ENCODE data around the gene SHC4. TPM values are rescaled to one million over a fixed set of nuclear protein-coding genes. Genes with fewer than 3 reads are reported as not detected.
A peak's percentile ranks its signal among the peaks of the same experiment; 100 is the strongest.
"Not testable (repeated sequence)": the region's sequence is repeated elsewhere in the genome, so short reads cannot be mapped to it uniquely, and the experiment has no call there.

SHC4 gene
- total RNA-seq, 1 experiment from 2014 or later = 1.9 TPM

DNA sequence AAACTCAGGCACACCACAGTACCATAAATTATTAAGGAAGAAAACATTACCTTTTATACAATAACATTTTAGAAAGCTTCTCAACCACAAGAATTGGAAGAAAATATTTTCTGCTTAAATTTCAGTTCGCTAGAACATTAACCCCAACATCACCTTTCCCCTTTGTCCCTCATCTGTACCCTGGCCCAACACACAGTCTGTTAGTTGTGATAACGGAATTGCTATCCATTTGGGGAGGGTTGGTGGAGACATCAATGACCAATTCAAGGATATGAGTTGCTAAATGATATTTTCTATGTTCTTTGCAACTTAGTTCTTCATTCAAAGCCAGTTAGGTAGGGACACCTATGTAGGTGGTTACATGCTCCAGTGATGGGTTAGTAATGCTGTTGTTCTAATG, 80.0 kb downstream of the SHC4 start:
- DNase-seq (ENCODE audit: low read depth) = no peak

GRCh38 chr15:48880070-48880634, 83.6 kb downstream of the SHC4 start:
- no peak for DNase-seq (ENCODE audit: low read depth)

DNA sequence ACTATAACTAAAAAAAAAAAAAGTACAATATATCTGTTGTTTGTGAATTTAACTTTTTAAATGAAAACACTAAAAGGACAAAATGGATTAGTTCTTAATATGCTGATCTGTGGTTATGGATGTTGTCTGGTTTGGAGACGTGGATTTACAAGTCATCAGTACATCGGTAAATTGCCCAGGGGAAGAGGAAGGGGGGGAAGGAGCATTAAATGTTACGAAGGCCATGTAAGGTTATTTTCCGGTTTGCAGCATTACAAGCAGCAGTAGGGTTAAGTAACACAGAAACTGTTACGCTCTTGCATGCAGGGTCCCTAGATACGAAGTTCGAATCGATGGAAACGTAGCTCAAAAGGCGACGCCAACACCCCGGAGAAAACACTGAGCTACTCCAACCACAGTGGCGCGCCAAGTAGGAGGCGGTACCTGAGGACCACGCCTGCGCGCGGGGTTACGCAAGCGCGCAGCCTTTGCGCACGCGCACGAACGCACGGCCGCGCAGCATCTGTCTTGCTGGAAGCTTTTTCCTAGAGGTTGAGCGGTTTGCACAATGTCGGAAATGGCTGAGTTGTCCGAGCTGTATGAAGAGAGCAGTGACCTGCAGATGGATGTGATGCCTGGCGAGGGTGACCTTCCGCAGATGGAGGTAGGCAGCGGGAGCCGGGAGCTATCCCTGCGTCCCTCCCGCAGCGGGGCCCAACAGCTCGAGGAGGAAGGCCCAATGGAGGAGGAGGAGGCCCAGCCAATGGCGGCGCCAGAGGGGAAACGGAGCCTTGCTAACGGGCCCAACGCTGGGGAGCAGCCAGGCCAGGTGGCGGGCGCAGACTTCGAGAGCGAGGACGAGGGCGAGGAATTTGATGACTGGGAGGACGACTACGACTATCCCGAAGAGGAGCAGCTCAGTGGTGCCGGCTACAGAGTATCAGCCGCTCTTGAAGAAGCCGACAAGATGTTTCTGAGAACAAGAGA, 85.8 kb downstream of the SHC4 start, which contains the start of gene EID1:
EID1 (plus strand) TSS at position 505 of the 966 bp plus-strand sequence; CDS start at position 548, 43 bp downstream.
- DNase-seq (ENCODE audit: low read depth) = peak; percentile 93

DNA sequence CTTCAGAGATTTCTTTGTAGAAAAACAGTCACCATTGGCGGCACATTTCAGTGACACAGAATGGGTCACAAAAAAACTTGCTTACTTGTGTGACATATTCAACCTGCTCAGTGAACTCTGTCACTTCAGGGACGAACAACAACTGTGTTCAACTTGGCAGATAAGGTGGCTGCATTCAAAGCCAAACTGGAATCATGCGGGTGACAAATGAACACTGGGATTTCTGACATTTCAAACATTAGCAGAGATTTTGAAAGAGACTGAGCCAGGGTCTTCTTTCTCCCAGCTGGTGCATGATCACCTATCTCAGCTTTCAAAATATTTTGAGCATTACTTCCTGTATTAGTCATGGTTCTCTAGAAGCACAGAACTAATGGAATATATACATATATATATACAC, 87.7 kb downstream of the SHC4 start:
- no peak for DNase-seq (ENCODE audit: low read depth)

DNA sequence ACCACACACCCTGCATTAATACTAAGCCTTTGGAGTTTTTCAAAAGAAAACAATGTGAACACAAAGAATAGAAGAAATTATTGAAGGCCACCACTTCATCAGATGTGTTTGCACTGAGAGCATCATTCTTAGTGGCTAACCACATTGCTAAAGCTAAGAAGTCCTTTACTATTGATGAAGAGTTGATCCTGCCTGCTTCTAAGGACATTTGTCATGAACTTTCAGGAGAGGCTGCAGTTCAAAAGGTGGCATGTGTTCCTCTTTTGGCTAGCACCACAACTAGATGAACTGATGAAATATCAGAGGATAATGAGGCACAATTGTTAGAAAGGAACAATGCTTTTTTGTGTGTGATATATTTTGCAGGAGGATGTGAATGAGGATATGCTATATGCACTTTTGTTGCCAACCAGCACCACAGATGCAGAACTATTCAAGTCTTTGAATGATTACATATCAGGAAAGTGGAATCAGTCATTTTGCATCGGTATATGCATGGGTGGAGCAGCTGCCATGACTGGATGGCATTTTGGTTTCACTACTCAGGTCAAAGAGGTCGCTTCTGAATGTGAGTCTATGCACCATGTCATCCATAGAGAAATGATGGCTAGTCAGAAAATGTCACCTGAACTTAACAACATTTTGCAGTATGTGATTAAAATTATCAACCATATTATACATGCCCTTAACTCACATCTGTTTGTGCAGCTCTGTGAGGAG, 88.3 kb downstream of the SHC4 start:
- DNase-seq (ENCODE audit: low read depth) = no peak

DNA sequence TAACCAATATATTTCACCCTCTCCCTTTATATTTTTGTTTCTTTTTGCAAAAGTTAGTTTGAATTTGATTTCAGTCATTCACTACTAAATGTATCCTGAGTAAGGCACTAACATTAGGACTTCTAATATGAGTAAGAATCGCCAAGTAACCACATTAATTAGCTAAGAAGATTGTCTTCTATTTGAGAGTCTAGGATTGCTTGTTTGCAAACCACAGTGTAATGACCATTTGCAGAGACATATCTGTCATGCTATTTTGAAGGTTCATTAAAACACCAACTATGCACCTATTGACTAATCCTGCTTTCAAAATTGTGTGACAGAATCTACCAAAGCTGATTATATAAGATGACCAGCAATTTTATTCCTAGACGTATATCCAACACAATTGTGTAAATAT, 91.1 kb downstream of the SHC4 start:
- DNase-seq (ENCODE audit: low read depth) = no peak

DNA sequence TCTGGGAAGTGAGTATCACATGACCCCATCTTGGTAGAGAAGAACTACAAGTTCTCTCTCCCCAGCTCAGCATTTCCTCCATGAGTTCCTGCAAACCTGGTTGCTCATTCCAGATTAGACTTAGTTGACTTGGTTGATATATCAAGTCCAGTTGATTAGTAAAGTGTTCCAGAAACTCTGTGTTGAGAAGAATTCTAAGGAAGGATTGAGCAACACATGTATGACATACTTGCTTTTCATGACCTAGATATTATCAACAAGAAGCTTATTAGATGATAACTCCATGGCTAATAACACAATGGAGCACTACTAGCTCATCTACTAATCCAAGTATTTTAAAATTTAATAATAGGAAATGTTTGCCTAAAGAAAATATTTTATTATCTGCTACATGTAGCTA, 92.2 kb downstream of the SHC4 start:
- no peak for DNase-seq (ENCODE audit: low read depth)

DNA sequence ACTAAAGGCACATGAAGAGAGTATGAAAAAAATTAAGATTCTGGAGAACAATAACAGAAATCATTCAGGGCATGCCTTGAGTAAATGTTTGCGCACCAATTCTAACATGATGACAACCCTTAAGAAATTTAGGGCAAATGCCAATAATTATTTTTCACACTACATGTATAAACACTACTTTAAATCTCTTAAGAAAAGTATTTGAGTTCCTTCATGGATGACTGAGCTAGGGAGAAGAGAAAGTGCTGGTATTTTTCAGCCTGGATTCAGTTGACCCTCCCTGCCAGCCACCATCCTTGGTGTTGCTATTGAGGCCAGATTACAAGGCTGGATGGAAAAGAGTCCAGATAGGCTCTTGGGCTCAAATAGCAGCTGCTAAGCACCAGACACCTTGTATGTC, 93.8 kb downstream of the SHC4 start:
- DNase-seq (ENCODE audit: low read depth) = no peak

- DNase-seq (ENCODE audit: low read depth) = peak; percentile 79
These were observed 95.2 kb downstream of the SHC4 start for GRCh38 chr15:48868536-48868935.

DNA sequence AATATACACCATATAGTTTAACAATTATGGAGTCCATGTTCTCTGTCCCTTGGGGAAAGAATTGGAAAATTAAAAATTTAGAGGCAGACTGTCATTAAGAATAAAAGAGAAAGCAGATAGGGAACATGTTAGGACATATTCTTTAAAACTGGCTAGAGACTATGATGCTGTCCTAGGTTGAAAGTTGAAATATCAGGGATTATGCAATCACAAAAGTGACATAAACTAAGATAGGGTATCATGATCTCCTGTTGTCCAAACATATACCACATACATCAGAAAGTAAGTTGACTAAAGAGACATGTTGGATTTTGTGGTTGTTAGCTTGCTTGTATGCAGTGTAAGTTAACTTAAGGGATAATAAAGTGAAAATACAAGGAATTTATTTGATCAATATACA, 95.7 kb downstream of the SHC4 start:
- DNase-seq (ENCODE audit: low read depth) = no peak

GRCh38 chr15:48866141-48866563, 97.6 kb downstream of the SHC4 start:
- DNase-seq (ENCODE audit: low read depth) = peak; percentile 73

DNA sequence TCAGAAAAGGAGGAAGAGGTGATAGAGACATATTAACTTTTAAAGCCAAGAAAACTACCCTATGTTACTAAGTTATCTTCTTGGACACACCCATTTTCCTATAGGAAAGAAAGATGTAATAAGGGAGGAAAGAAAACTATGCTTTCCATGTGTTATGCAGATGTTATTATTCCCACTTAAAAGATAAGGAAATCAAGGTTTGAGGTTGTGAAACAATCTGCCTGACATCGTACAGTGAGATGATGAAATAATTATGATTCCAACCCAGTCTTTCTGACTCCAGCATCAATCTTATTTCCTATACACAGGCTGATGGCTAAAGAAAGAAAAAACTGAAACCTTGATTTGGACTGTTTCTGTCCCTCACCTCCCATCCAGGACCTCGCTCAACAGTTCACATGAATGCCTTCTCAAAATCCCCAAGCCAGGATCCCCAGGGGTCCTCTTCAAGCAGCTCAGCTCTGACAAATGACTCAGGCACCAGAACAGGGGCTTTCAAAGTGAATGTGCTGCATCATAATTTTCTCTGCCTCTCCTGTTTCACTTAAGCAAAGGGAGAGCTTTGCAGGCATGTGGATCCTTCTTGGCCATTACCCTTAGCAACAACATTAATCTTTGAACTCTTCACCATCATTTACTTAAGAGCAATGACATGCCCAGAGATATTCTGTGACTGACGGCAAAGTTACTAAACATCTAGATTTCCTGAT, 98.2 kb downstream of the SHC4 start:
- peak; percentile 58 for DNase-seq (ENCODE audit: low read depth)

- no peak for DNase-seq (ENCODE audit: low read depth)
These were observed 101.0 kb downstream of the SHC4 start for GRCh38 chr15:48862705-48863104.

DNA sequence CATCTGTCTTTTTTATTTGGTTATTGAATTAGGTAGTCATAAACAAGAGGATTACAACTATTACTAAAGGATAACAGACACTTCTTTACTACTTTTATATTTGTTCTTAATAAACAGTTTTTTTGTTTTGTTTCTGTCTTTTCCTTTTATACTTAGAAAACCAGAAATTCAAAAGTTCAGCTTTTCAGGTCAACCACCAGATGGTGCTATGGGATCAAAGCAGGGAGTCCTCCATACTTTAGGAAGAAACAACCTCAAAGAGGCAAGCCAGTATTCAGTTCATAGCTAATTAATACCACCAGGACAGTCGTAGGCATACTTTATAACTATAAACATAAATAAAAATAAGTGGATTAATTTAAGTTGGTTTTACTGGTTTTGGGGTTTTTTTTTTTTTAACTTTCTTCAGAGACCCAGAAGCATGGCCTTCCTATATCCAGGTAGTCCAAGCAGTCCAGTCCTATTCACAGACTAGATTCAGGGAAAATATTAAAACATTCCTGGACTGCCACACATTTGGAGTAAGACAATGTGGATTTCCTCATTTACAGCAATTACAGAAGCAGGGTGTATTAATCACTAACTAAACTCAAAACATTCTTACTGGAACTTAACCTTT, 101.8 kb downstream of the SHC4 start:
- DNase-seq (ENCODE audit: low read depth) = peak; percentile 72

DNA sequence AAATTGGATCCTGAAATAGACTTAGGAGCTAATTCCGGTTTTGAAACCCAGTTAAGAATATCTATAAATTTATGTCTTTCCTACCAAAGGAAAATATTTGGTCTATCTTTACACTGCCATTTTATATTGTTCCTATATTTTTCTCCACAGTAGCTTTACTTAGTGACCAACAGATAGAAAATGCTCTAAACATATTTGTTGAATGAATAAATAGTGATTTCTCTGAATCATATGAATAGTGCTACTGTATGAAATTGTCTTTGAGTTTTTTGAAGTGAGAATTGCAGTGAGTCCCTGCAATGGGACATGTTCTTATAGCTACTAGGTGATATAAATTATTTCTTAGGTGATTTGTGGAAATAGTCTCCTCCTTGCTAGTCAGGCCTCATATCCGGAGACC, 104.3 kb downstream of the SHC4 start:
- no peak for DNase-seq (ENCODE audit: low read depth)

GRCh38 chr15:48858401-48858800, 105.3 kb downstream of the SHC4 start:
- DNase-seq (ENCODE audit: low read depth) = peak; percentile 57

- peak; percentile 14 for DNase-seq (ENCODE audit: low read depth)
These were observed 106.8 kb downstream of the SHC4 start for GRCh38 chr15:48856942-48857341.

DNA sequence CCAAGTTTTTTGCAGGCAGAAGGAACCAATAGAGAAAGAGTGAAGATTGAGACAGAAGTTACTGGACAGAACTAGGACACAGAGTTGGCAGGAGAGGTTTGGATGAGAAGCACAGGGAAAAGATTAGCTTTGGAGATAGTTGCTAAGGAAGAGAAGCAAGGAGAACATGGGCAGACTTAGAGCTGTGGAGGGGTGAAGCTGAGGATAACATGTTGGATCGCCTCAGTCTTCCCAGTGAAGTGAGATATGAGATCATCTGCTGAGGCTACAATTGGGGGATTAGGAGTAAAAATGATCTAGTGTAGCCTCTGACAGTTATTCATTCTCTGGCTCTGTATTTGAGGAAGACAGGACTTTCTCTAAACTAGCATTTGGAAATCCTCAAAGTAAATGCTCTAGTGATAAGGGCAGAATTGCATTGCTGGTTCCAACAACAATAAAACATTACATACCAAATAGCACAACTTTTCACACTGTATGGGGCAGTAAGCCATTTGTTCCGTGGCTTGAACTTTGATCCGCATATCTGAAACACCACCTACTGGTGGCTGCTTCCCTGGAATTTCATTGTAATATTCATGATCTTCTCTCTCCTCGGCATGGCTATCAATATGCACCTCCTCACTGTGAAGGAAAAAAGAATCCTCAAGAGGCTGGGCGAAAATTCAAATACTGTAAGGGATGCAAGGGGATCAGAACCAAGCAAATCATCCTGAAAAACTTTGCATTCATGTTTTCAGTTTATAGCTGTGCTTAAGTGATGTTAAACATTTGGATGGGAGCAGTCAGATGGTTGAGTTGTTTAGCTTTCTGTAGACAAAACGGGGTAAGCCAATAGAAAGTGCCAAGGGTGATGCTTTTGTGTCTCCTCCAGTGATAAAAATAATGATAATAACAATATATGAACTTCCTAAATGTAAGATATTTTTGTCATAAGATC, 107.9 kb downstream of the SHC4 start:
- DNase-seq (ENCODE audit: low read depth) = peak; percentile 58

GRCh38 chr15:48854434-48854833, 109.3 kb downstream of the SHC4 start:
- not testable (repeated sequence) for DNase-seq (ENCODE audit: low read depth)

DNA sequence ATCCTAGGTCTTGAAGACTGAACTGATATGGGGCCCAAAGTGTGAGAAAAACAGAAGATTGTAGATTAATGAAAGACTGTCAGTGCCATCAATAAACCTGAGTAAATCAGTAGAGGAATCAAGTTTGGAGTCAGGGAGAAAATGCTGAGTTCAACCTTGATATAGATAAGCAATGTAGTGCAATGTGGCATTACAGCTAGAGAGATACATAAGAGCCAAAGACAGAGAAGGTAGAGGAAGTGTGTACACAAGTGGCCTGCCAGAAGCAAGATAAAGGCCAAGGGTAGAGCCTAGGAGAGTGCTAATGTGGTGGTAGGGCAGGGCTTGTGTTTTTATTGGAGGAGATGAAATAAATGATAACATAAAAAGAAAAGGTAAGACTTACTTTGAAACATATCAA, 111.8 kb downstream of the SHC4 start:
- no peak for DNase-seq (ENCODE audit: low read depth)

All from RPMI7951 (cell line).